Endodermal cell (in vitro differentiated cells): Measurements from ENCODE around the gene NDUFB10. TPM values are rescaled to one million over a fixed set of nuclear protein-coding genes. Genes with fewer than 3 reads are reported as not detected.
"Not testable (repeated sequence)": the region's sequence is repeated elsewhere in the genome, so short reads cannot be mapped to it uniquely, and the experiment has no call there.

ENCODE experiments used
- DNase-seq: peaks from one replicate; pipeline ENCODE4 v3.0.0-alpha.2; 2017
- H3K27ac ChIP-seq: 2 replicates; pipeline ENCODE4 v1.5.1; 2013; ENCODE audit warnings: mild to moderate bottlenecking, low read depth, low read length, moderate library complexity
- H3K27me3 ChIP-seq: 2 replicates; pipeline ENCODE4 v1.6.1; 2013; ENCODE audit warnings: mild to moderate bottlenecking, low read length, moderate library complexity; ENCODE audit not compliant: insufficient read depth, control insufficient read depth, poor library complexity, severe bottlenecking
- H3K36me3 ChIP-seq: 2 replicates; pipeline ENCODE4 v1.7.0; 2013; ENCODE audit warnings: mild to moderate bottlenecking, low read length, moderate library complexity; ENCODE audit not compliant: control insufficient read depth, insufficient read depth
- H3K4me1 ChIP-seq: one replicate; pipeline ENCODE4 v1.7.0; 2013; ENCODE audit warnings: low read length; ENCODE audit not compliant: control insufficient read depth, insufficient read depth
- H3K4me3 ChIP-seq: 2 replicates; pipeline ENCODE4 v1.5.1; 2013; ENCODE audit warnings: mild to moderate bottlenecking, low read length, moderate library complexity
- H3K9ac ChIP-seq: 2 replicates; pipeline ENCODE4 v1.6.1; 2013; ENCODE audit warnings: mild to moderate bottlenecking, low read length, moderate library complexity; ENCODE audit not compliant: poor library complexity, severe bottlenecking; ENCODE audit errors: extremely low read depth
- H3K9me3 ChIP-seq: 2 replicates; pipeline ENCODE4 v1.6.1; 2013; ENCODE audit warnings: mild to moderate bottlenecking, low read length, moderate library complexity; ENCODE audit not compliant: control insufficient read depth
- H3K27ac Mint-ChIP-seq: 2 replicates; pipeline ENCODE4 v1.8.0; 2020; ENCODE audit warnings: mixed read lengths
- H3K27me3 Mint-ChIP-seq: 2 replicates; pipeline ENCODE4 v1.8.0; 2021; ENCODE audit warnings: mild to moderate bottlenecking, mixed read lengths; ENCODE audit not compliant: insufficient read depth
- H3K36me3 Mint-ChIP-seq: 2 replicates; pipeline ENCODE4 v1.8.0; 2020; ENCODE audit warnings: low read depth, mixed read lengths
- H3K4me1 Mint-ChIP-seq: 2 replicates; pipeline ENCODE4 v1.8.0; 2020; ENCODE audit warnings: mixed read lengths
- H3K4me3 Mint-ChIP-seq: 2 replicates; pipeline ENCODE4 v1.8.0; 2020; ENCODE audit warnings: mild to moderate bottlenecking, moderate library complexity, mixed read lengths
- H3K9me3 Mint-ChIP-seq: 2 replicates; pipeline ENCODE4 v1.8.0; 2020; ENCODE audit warnings: mild to moderate bottlenecking, mixed read lengths
- CTCF ChIP-seq: fragments of 200-600 bp; sonication (generic); conservative IDR thresholded peaks from 2 replicates; pipeline ENCODE4 v1.5.0; 2021; ENCODE audit warnings: antibody characterized with exemption, mild to moderate bottlenecking
- WGBS, 2 experiments: methylation state at CpG; one replicate each; pipeline versions ENCODE4 v1.1.5 to v1.1.7; 2013; ENCODE audit warnings: missing lambda C conversion rate in 2 of 2, mixed read lengths in 1 of 2; ENCODE audit not compliant: insufficient coverage in 1 of 2, insufficient read length in 1 of 2; 5-methylcytosine and 5-hydroxymethylcytosine counted together
- total RNA-seq, 2 donors: library from RNA; stranded (reverse); fragmentation: NEBNext Ultra II Directional in 1 of 2; extraction: Animal tissue kit (Norgen Biotek cat#: 25700) in 1 of 2; gene quantifications; 2 replicates in 1 of 2; 3 replicates in 1 of 2; pipeline ENCODE4 v1.2.1, GENCODE V29; 2021

NDUFB10 gene
- total RNA-seq, 2 donors from 2014 or later, result 167 to 192 TPM

GRCh38 chr16:1950559-1950958 is 8.8 kb upstream of the NDUFB10 start:
- DNase-seq, result peak; percentile 36
- H3K9me3 Mint-ChIP-seq, result peaks cover 2% of the 10 kb centered on the region
- no peak overlapping the region for H3K4me3 ChIP-seq
- no peaks in the 10 kb centered on the region for H3K4me1 Mint-ChIP-seq
- H3K9ac ChIP-seq, result no peak overlapping the region
- H3K4me3 Mint-ChIP-seq, result no peak overlapping the region
- H3K27me3 Mint-ChIP-seq, result peaks cover 4% of the 10 kb centered on the region
- no peaks in the 10 kb centered on the region for H3K9me3 ChIP-seq
- WGBS, 2 experiments, result 92 to 95% methylated on average over 15 to 19 of the region's 19 CpGs
- H3K4me1 ChIP-seq, result no peaks in the 10 kb centered on the region
- H3K36me3 ChIP-seq, result no peaks in the 10 kb centered on the region
- H3K36me3 Mint-ChIP-seq, result no peaks in the 10 kb centered on the region
- TF ChIP-seq CTCF, result no peak
- H3K27ac ChIP-seq, result no peak overlapping the region
- no peaks in the 10 kb centered on the region for H3K27me3 ChIP-seq
- no peak overlapping the region for H3K27ac Mint-ChIP-seq

GRCh38 chr16:1953734-1954133 is 5.6 kb upstream of the NDUFB10 start:
- no peak overlapping the region for H3K27ac Mint-ChIP-seq
- 93 to 95% methylated on average over 6 to 22 of the region's 22 CpGs for WGBS, 2 experiments

GRCh38 chr16:1957434-1958142 is 1.8 kb upstream of the NDUFB10 start:
- Mint-ChIP-seq H3K4me1 (peaks cover 23% of the 10 kb centered on the region), H3K36me3 (peaks cover 17% of the 10 kb centered on the region), H3K27me3 (peaks cover 25% of the 10 kb centered on the region)
- not testable (repeated sequence) for H3K4me3 ChIP-seq, H3K9me3 ChIP-seq, H3K36me3 ChIP-seq, DNase-seq, H3K4me1 ChIP-seq, H3K27ac ChIP-seq, H3K4me3 Mint-ChIP-seq, H3K27me3 ChIP-seq, H3K27ac Mint-ChIP-seq, H3K9me3 Mint-ChIP-seq, H3K9ac ChIP-seq
- WGBS, 2 experiments, result 93% methylated on average over 15 to 19 of the region's 22 CpGs

More at GRCh38 chr16:1953734-1954133, 5.6 kb upstream of the NDUFB10 start:
- Histone ChIP-seq H3K4me1 (no peaks in the 10 kb centered on the region), H3K9me3 (no peaks in the 10 kb centered on the region), H3K4me3 (no peak overlapping the region), H3K27me3 (no peaks in the 10 kb centered on the region), H3K36me3 (no peaks in the 10 kb centered on the region), H3K9ac (no peak overlapping the region), H3K27ac (no peak overlapping the region)
- no peaks in the 10 kb centered on the region for H3K36me3 Mint-ChIP-seq
- TF ChIP-seq CTCF, result no peak
- no peaks in the 10 kb centered on the region for H3K4me1 Mint-ChIP-seq
- DNase-seq, result peak; percentile 44
- no peak overlapping the region for H3K4me3 Mint-ChIP-seq
- peaks cover 24% of the 10 kb centered on the region for H3K27me3 Mint-ChIP-seq
- peaks cover 6% of the 10 kb centered on the region for H3K9me3 Mint-ChIP-seq

- H3K9me3 ChIP-seq, H3K4me3 ChIP-seq, H3K27ac ChIP-seq, H3K4me3 Mint-ChIP-seq, H3K9me3 Mint-ChIP-seq, H3K27me3 ChIP-seq, H3K27ac Mint-ChIP-seq, H3K9ac ChIP-seq, DNase-seq, H3K4me1 ChIP-seq: not testable (repeated sequence)
- Mint-ChIP-seq H3K4me1 (peaks cover 27% of the 10 kb centered on the region), H3K36me3 (peaks cover 22% of the 10 kb centered on the region), H3K27me3 (peaks cover 23% of the 10 kb centered on the region)
- WGBS, 2 experiments, result 91 to 95% methylated on average over 6 to 30 of the region's 30 CpGs
- peaks cover 13% of the 10 kb centered on the region for H3K36me3 ChIP-seq
These were observed 1.2 kb upstream of the NDUFB10 start for GRCh38 chr16:1958143-1958491.
